K562 (cell line): Measurements from ENCODE around the gene SIT1. TPM values are rescaled to one million over a fixed set of nuclear protein-coding genes. Genes with fewer than 3 reads are reported as not detected.

ENCODE experiments used
- ATAC-seq: fragments of 200-7000 bp; cut with Tn5 transposase; 3 replicates; pipeline ENCODE4 v1.9.1; 2020; ENCODE audit warnings: moderate library complexity
- BruUV-seq: library from RNA; stranded (reverse); fragments of 400-500 nt; replicated peaks from 2 replicates; lab custom pipeline; 2021; lab: Mats Ljungman, UMichigan
- CTCF ChIA-PET: fragments of 300-600 bp; formaldehyde crosslinking; extraction: SDS; loops from one replicate; lab custom pipeline; 2021; ENCODE audit warnings: low intra/inter-chr PET ratio; lab: Yijun Ruan, JAX
- POLR2A ChIA-PET: fragments of 300-600, 350-650 bp; sonication (Branson Sonifier 250); formaldehyde crosslinking; extraction: SDS; loops from one replicate; lab custom pipeline; 2021; ENCODE audit warnings: antibody characterized with exemption, inconsistent platforms; lab: Yijun Ruan, JAX
- DNase-seq, 4 experiments: peaks; one replicate each; pipeline versions ENCODE4 v3.0.0 to v3.0.0-alpha.2; 2011 to 2018; ENCODE audit warnings: low spot score in 3 of 4, mixed read lengths in 3 of 4; ENCODE audit errors: extremely low read depth in 1 of 4
- FAIRE-seq: peaks from 2 replicates; lab custom pipeline; 2011; peaks lifted over from hg19 to GRCh38; lab: Jason Lieb, UNC
- H2AFZ ChIP-seq: 2 replicates; pipeline ENCODE4 v1.6.0; 2011; ENCODE audit warnings: low read depth, low read length, control low read depth, inconsistent platforms
- H3K27ac ChIP-seq: fragments of 200-600 bp; 3 replicates; pipeline ENCODE4 v1.8.0; 2011; ENCODE audit warnings: low read depth, mild to moderate bottlenecking, control low read depth, inconsistent platforms, low read length, moderate library complexity, mixed read lengths; ENCODE audit errors: extremely low read depth
- H3K27me3 ChIP-seq, 2 experiments: fragments of 300-600 bp in 1 of 2; 2 replicates in 1 of 2; 3 replicates in 1 of 2; pipeline versions ENCODE4 v1.6.0 to v1.8.0; 2011; ENCODE audit warnings: inconsistent platforms in 2 of 2, low read length in 2 of 2, mild to moderate bottlenecking in 1 of 2, mixed read lengths in 1 of 2, moderate library complexity in 1 of 2; ENCODE audit not compliant: control insufficient read depth in 2 of 2, insufficient read depth in 2 of 2
- H3K36me3 ChIP-seq: fragments of 300-600 bp; 3 replicates; pipeline ENCODE4 v1.8.0; 2011; ENCODE audit warnings: mild to moderate bottlenecking, low read length, inconsistent platforms; ENCODE audit not compliant: control insufficient read depth, insufficient read depth
- H3K4me1 ChIP-seq, 2 experiments: fragments of 200-600 bp in 1 of 2; replicated peaks in 1 of 2; 2 replicates in 1 of 2; 3 replicates in 1 of 2; pipeline versions ENCODE4 v1.5.1 to v1.8.0; 2011; ENCODE audit warnings: inconsistent platforms in 2 of 2, low read length in 2 of 2, mild to moderate bottlenecking in 1 of 2, mixed read lengths in 1 of 2, moderate library complexity in 1 of 2; ENCODE audit not compliant: control insufficient read depth in 2 of 2, insufficient read depth in 2 of 2
- H3K4me2 ChIP-seq: 2 replicates; pipeline ENCODE4 v1.6.1; 2011; ENCODE audit warnings: low read length, control low read depth, inconsistent platforms, mixed read lengths; ENCODE audit not compliant: insufficient read depth
- H3K4me3 ChIP-seq: fragments of 200-600 bp; sonication (generic), shearing (Covaris generic); 2 replicates; pipeline ENCODE4 v1.5.1; 2016; ENCODE audit warnings: control low read depth, inconsistent platforms
- H3K79me2 ChIP-seq: fragments of 200-600 bp; 3 replicates; pipeline ENCODE4 v1.8.0; 2011; ENCODE audit warnings: low read length, inconsistent platforms; ENCODE audit not compliant: control insufficient read depth, insufficient read depth
- H3K9ac ChIP-seq, 2 experiments: 2 replicates each; pipeline versions ENCODE4 v1.6.0 to v1.6.1; 2011; ENCODE audit warnings: low read depth in 2 of 2, low read length in 2 of 2, control low read depth in 1 of 2, inconsistent platforms in 1 of 2, mild to moderate bottlenecking in 1 of 2, mixed read lengths in 1 of 2; ENCODE audit not compliant: insufficient read depth in 1 of 2
- H3K9me1 ChIP-seq: one replicate; pipeline ENCODE4 v1.6.0; 2011; ENCODE audit warnings: inconsistent platforms, mild to moderate bottlenecking, low read length, moderate library complexity; ENCODE audit not compliant: control insufficient read depth, insufficient read depth
- H3K9me3 ChIP-seq: replicated peaks from 2 replicates; pipeline ENCODE4 v1.5.1; 2011; ENCODE audit warnings: low read depth, low read length, inconsistent platforms; ENCODE audit not compliant: control insufficient read depth, insufficient read depth
- H4K20me1 ChIP-seq: replicated peaks from 2 replicates; pipeline ENCODE4 v1.6.1; 2011; ENCODE audit warnings: low read length, inconsistent platforms, mixed read lengths; ENCODE audit not compliant: control insufficient read depth, insufficient read depth
- FOXJ3 ChIP-seq: sonication (generic); formaldehyde crosslinking; IDR thresholded peaks from 2 replicates; pipeline ENCODE4 v1.4.0; 2020; ENCODE audit warnings: mild to moderate bottlenecking, missing genetic modification reagents
- FUS ChIP-seq: fragments of 200-400 bp; formaldehyde crosslinking; optimal IDR thresholded peaks from 2 replicates; pipeline ENCODE3; 2017; ENCODE audit warnings: low read depth, low read length
- MTA2 ChIP-seq: fragments of 450-650 bp; IDR thresholded peaks from 2 replicates; pipeline ENCODE4 v1.6.1; 2016; ENCODE audit warnings: low read depth
- NFE2 ChIP-seq: IDR thresholded peaks from 2 replicates; pipeline ENCODE4 v1.6.1; 2014; ENCODE audit warnings: antibody characterized with exemption, low read depth
- STAG1 ChIP-seq: sonication (generic); formaldehyde crosslinking; IDR thresholded peaks from 2 replicates; pipeline ENCODE4 v1.5.0; 2020; ENCODE audit warnings: missing genetic modification reagents, borderline replicate concordance
- TBP ChIP-seq: optimal IDR thresholded peaks from 2 replicates; pipeline ENCODE3; 2011; ENCODE audit warnings: low read depth, low read length, improper control_type of control experiment
- WGBS: fragments of 100-300 bp; shearing (Covaris generic); methylation state at CpG from one replicate; pipeline ENCODE4 v1.1.6; 2016; ENCODE audit warnings: low coverage, mixed read lengths; ENCODE audit not compliant: insufficient coverage; ENCODE audit errors: missing lambda C conversion rate; 5-methylcytosine and 5-hydroxymethylcytosine counted together
- in situ Hi-C: fragments of 300-500 bp; cut with MboI; formaldehyde crosslinking; loops from 4 replicates; pipeline ENCODE4 v1.15.0; 2018; ENCODE audit warnings: inconsistent platforms, mixed read lengths
- intact Hi-C: fragments of 100-400 bp; cut with micrococcal nuclease; formaldehyde crosslinking; loops from 2 replicates; pipeline ENCODE4 v1.14.2; 2022
- polyA plus RNA-seq, 8 experiments: library from polyadenylated mRNA; depleted of rRNA in 4 of 8; stranded (reverse) in 5 of 8; unstranded in 3 of 8; fragments of >200 nt; fragmentation: Nextera tagmentation in 2 of 8; fragmentation: Illumina TruSeq in 1 of 8; extraction: Ambion mirVana in 2 of 8; extraction: Trizol in 1 of 8; gene quantifications; 2 replicates each; pipeline versions ENCODE4 v1.2.1 to v1.2.3, GENCODE V29; 2011 to 2014; ENCODE audit warnings: inconsistent platforms in 1 of 8, missing spikeins in 1 of 8
- total RNA-seq, 7 experiments: library from RNA; depleted of rRNA in 6 of 7; stranded (reverse); fragments of >200 nt in 6 of 7; fragmentation: Illumina TruSeq in 2 of 7; extraction: Trizol in 2 of 7; gene quantifications; 2 replicates each; pipeline versions ENCODE4 v1.2.1 to v1.2.3, GENCODE V29; 2011 to 2021; ENCODE audit warnings: low replicate concordance in 1 of 7
- TF ChIP-seq, protein P1 (sequence below): fragments of 450-650 bp; IDR thresholded peaks from 2 replicates; pipeline ENCODE4 v1.6.1; 2017; ENCODE audit warnings: antibody characterized with exemption, mild to moderate bottlenecking
- TF ChIP-seq, protein P2 (sequence below): fragments of 250-450 bp; sonication (Bioruptor Pico); IDR thresholded peaks from 2 replicates; pipeline ENCODE4 v1.8.0; 2022; ENCODE audit warnings: moderate library complexity, mild to moderate bottlenecking, inconsistent platforms
- TF ChIP-seq, protein P3 (sequence below): fragments of 450-650 bp; IDR thresholded peaks from 2 replicates; pipeline ENCODE4 v1.6.1; 2018; ENCODE audit not compliant: partially characterized antibody

SIT1 gene
- total and polyA plus RNA-seq, 9 of the 15 experiments (the other 6 are each of a cell fraction or from before 2014, with no cell fraction given) = not detected

DNA sequence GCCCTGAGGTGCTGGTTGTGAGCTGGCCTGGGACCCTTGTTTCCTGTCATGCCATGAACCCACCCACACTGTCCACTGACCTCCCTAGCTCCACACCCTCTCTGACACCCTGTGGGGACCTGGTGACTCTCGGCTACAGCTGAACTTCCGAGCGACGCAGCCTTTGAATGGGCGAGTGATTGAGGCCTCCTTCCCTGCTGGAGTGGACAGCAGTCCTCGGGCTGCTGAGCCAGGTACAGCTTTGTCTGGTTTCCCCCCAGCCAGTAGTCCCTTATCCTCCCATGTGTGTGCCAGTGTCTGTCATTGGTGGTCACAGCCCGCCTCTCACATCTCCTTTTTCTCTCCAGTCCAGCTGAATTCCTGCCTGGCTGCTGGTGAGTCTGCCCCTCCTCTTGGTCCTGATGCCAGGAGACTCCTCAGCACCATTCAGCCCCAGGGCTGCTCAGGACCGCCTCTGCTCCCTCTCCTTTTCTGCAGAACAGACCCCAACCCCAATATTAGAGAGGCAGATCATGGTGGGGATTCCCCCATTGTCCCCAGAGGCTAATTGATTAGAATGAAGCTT is 29.1 kb upstream of the SIT1 start:
- no peaks in the 10 kb centered on the region for H3K9me3 ChIP-seq
- H3K9me1 ChIP-seq = no peaks in the 10 kb centered on the region
- WGBS = 61% methylated on average over 7 of the region's 8 CpGs
- H3K4me2 ChIP-seq = no peak overlapping the region
- no peak overlapping the region for H2AFZ ChIP-seq
- intact Hi-C loops (no loop called here), in situ Hi-C loops (no loop called here)
- no peaks in the 10 kb centered on the region for H3K27me3 ChIP-seq
- H3K9ac ChIP-seq = no peak overlapping the region
- H3K4me3 ChIP-seq = no peak overlapping the region
- no peak for FAIRE-seq
- peaks cover 4 to 9% of the 10 kb centered on the region in 2 experiments; a peak in 4 of 5 replicates for H3K4me1 ChIP-seq
- peaks cover 7% of the 10 kb centered on the region; the same call in 2 of the 3 replicates for H3K36me3 ChIP-seq
- ChIA-PET POLR2A (interaction anchor here (0.7 to 1.9 kb wide), 5 partner anchors 10 to 52 kb away, joined by 3 to 6 read pairs (median 3); partner anchors contain the start of genes ARHGEF39, CCDC107, CREB3 and RMRP), CTCF (no interaction called here)
- H3K27ac ChIP-seq = no peak overlapping the region
- ATAC-seq = no peak
- H3K79me2 ChIP-seq = no peaks in the 10 kb centered on the region
- no peaks in the 10 kb centered on the region for H4K20me1 ChIP-seq
- no peak for DNase-seq
- no TSS peak for BruUV-seq
- TF ChIP-seq FUS (no peak), TBP (no peak), FOXJ3 (CRISPR knock-in tag) (no peak), STAG1 (CRISPR knock-in tag) (no peak), NFE2 (no peak), MTA2 (no peak)
- TF ChIP-seq, protein P1, sequence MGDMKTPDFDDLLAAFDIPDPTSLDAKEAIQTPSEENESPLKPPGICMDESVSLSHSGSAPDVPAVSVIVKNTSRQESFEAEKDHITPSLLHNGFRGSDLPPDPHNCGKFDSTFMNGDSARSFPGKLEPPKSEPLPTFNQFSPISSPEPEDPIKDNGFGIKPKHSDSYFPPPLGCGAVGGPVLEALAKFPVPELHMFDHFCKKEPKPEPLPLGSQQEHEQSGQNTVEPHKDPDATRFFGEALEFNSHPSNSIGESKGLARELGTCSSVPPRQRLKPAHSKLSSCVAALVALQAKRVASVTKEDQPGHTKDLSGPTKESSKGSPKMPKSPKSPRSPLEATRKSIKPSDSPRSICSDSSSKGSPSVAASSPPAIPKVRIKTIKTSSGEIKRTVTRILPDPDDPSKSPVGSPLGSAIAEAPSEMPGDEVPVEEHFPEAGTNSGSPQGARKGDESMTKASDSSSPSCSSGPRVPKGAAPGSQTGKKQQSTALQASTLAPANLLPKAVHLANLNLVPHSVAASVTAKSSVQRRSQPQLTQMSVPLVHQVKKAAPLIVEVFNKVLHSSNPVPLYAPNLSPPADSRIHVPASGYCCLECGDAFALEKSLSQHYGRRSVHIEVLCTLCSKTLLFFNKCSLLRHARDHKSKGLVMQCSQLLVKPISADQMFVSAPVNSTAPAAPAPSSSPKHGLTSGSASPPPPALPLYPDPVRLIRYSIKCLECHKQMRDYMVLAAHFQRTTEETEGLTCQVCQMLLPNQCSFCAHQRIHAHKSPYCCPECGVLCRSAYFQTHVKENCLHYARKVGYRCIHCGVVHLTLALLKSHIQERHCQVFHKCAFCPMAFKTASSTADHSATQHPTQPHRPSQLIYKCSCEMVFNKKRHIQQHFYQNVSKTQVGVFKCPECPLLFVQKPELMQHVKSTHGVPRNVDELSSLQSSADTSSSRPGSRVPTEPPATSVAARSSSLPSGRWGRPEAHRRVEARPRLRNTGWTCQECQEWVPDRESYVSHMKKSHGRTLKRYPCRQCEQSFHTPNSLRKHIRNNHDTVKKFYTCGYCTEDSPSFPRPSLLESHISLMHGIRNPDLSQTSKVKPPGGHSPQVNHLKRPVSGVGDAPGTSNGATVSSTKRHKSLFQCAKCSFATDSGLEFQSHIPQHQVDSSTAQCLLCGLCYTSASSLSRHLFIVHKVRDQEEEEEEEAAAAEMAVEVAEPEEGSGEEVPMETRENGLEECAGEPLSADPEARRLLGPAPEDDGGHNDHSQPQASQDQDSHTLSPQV = no peak
- TF ChIP-seq, protein P2, sequence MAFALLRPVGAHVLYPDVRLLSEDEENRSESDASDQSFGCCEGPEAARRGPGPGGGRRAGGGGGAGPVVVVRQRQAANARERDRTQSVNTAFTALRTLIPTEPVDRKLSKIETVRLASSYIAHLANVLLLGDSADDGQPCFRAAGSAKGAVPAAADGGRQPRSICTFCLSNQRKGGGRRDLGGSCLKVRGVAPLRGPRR (CRISPR knock-in tag) = no peak
- TF ChIP-seq, protein P3, sequence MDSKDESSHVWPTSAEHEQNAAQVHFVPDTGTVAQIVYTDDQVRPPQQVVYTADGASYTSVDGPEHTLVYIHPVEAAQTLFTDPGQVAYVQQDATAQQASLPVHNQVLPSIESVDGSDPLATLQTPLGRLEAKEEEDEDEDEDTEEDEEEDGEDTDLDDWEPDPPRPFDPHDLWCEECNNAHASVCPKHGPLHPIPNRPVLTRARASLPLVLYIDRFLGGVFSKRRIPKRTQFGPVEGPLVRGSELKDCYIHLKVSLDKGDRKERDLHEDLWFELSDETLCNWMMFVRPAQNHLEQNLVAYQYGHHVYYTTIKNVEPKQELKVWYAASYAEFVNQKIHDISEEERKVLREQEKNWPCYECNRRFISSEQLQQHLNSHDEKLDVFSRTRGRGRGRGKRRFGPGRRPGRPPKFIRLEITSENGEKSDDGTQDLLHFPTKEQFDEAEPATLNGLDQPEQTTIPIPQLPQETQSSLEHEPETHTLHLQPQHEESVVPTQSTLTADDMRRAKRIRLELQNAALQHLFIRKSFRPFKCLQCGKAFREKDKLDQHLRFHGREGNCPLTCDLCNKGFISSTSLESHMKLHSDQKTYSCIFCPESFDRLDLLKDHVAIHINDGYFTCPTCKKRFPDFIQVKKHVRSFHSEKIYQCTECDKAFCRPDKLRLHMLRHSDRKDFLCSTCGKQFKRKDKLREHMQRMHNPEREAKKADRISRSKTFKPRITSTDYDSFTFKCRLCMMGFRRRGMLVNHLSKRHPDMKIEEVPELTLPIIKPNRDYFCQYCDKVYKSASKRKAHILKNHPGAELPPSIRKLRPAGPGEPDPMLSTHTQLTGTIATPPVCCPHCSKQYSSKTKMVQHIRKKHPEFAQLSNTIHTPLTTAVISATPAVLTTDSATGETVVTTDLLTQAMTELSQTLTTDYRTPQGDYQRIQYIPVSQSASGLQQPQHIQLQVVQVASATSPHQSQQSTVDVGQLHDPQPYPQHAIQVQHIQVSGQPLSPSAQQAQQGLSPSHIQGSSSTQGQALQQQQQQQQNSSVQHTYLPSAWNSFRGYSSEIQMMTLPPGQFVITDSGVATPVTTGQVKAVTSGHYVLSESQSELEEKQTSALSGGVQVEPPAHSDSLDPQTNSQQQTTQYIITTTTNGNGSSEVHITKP = no peak
